Hepatocyte (in vitro differentiated cells): Measurements from ENCODE around the gene SDK1. TPM values are rescaled to one million over a fixed set of nuclear protein-coding genes. Genes with fewer than 3 reads are reported as not detected.

Experiments used
- DNase-seq: peaks from one replicate; pipeline ENCODE4 v3.0.0-alpha.2; 2016; ENCODE audit warnings: low spot score
- H2AFZ ChIP-seq: fragments of 200-600 bp; sonication (generic); 2 replicates; pipeline ENCODE4 v1.6.0; 2016; ENCODE audit warnings: antibody characterized with exemption, mild to moderate bottlenecking
- H3K27ac ChIP-seq: fragments of 200-600 bp; sonication (generic); 2 replicates; pipeline ENCODE4 v1.5.1; 2016; ENCODE audit warnings: mild to moderate bottlenecking
- H3K27me3 ChIP-seq: fragments of 200-600 bp; sonication (generic); 2 replicates; pipeline ENCODE4 v1.6.1; 2016
- H3K36me3 ChIP-seq: fragments of 200-600 bp; sonication (generic); replicated peaks from 2 replicates; pipeline ENCODE4 v1.5.1; 2016; ENCODE audit warnings: low read depth; ENCODE audit not compliant: insufficient read depth
- H3K4me1 ChIP-seq: fragments of 200-600 bp; sonication (generic); 2 replicates; pipeline ENCODE4 v1.5.1; 2016; ENCODE audit warnings: mild to moderate bottlenecking, moderate library complexity; ENCODE audit not compliant: insufficient read depth
- H3K4me2 ChIP-seq: fragments of 200-600 bp; sonication (generic); 2 replicates; pipeline ENCODE4 v1.6.0; 2016
- H3K4me3 ChIP-seq: fragments of 200-600 bp; sonication (generic); 2 replicates; pipeline ENCODE4 v1.5.1; 2016; ENCODE audit warnings: mild to moderate bottlenecking
- H3K79me2 ChIP-seq: fragments of 200-600 bp; sonication (generic); 2 replicates; pipeline ENCODE4 v1.6.0; 2017; ENCODE audit warnings: mild to moderate bottlenecking
- H3K9me2 ChIP-seq: fragments of 200-600 bp; sonication (generic); replicated peaks from 2 replicates; pipeline ENCODE4 v1.6.0; 2017; ENCODE audit warnings: mild to moderate bottlenecking; ENCODE audit not compliant: insufficient read depth
- H3K9me3 ChIP-seq: fragments of 200-600 bp; sonication (generic); 2 replicates; pipeline ENCODE4 v1.5.1; 2016; ENCODE audit warnings: low read depth, mild to moderate bottlenecking
- H4K20me1 ChIP-seq: fragments of 200-600 bp; sonication (generic); 2 replicates; pipeline ENCODE4 v1.6.0; 2016; ENCODE audit warnings: mild to moderate bottlenecking; ENCODE audit not compliant: insufficient read depth, poor library complexity, severe bottlenecking
- EZH2 ChIP-seq: fragments of 200-600 bp; sonication (generic); IDR thresholded peaks from 2 replicates; pipeline ENCODE4 v1.6.1; 2016; ENCODE audit warnings: antibody characterized with exemption, mild to moderate bottlenecking, borderline replicate concordance
- EZH2phosphoT487 ChIP-seq: fragments of 200-600 bp; sonication (generic); IDR thresholded peaks from one replicate; pipeline ENCODE4 v1.6.1; 2018; ENCODE audit warnings: antibody characterized with exemption, mild to moderate bottlenecking, low read depth, moderate library complexity; ENCODE audit not compliant: unreplicated experiment, severe bottlenecking
- WGBS: methylation state at CpG from one replicate; pipeline ENCODE4 v1.1.6; 2016; ENCODE audit warnings: low lambda C conversion rate; ENCODE audit errors: missing lambda C conversion rate; 5-methylcytosine and 5-hydroxymethylcytosine counted together
- polyA plus RNA-seq: library from polyadenylated mRNA; unstranded; fragments of >200 nt; fragmentation: Nextera tagmentation; extraction: Ambion mirVana; gene quantifications from 2 replicates; pipeline ENCODE4 v1.2.1, GENCODE V29; 2016
- total RNA-seq: library from RNA; depleted of rRNA; stranded (reverse); fragments of >200 nt; gene quantifications from 2 replicates; pipeline ENCODE4 v1.2.3, GENCODE V29; 2014
- TF ChIP-seq, protein P1 (sequence below): fragments of 200-600 bp; sonication (generic); IDR thresholded peaks from 2 replicates; pipeline ENCODE4 v1.5.1; 2016; ENCODE audit warnings: antibody characterized with exemption, mild to moderate bottlenecking; ENCODE audit not compliant: poor library complexity

The SDK1 gene
- total and polyA plus RNA-seq, 2 experiments from 2014 or later = 4.3 to 10.0 TPM

- H3K79me2 ChIP-seq = no peaks in the 10 kb centered on the region
- TF ChIP-seq EZH2 = no peak
- TF ChIP-seq, protein P1, sequence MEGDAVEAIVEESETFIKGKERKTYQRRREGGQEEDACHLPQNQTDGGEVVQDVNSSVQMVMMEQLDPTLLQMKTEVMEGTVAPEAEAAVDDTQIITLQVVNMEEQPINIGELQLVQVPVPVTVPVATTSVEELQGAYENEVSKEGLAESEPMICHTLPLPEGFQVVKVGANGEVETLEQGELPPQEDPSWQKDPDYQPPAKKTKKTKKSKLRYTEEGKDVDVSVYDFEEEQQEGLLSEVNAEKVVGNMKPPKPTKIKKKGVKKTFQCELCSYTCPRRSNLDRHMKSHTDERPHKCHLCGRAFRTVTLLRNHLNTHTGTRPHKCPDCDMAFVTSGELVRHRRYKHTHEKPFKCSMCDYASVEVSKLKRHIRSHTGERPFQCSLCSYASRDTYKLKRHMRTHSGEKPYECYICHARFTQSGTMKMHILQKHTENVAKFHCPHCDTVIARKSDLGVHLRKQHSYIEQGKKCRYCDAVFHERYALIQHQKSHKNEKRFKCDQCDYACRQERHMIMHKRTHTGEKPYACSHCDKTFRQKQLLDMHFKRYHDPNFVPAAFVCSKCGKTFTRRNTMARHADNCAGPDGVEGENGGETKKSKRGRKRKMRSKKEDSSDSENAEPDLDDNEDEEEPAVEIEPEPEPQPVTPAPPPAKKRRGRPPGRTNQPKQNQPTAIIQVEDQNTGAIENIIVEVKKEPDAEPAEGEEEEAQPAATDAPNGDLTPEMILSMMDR = no peak
- TF ChIP-seq EZH2phosphoT487 = no peak
- no peak overlapping the region for H3K4me2 ChIP-seq
- H3K27ac ChIP-seq = no peak overlapping the region
- 97% methylated on average over 14 of the region's 14 CpGs for WGBS
- H3K4me1 ChIP-seq = no peaks in the 10 kb centered on the region
- no peaks in the 10 kb centered on the region for H3K9me3 ChIP-seq
- H4K20me1 ChIP-seq = no peaks in the 10 kb centered on the region
- H3K27me3 ChIP-seq = no peaks in the 10 kb centered on the region
- no peak overlapping the region for H3K4me3 ChIP-seq
- H2AFZ ChIP-seq = no peak overlapping the region
- no peaks in the 10 kb centered on the region for H3K9me2 ChIP-seq
- DNase-seq = no peak
- H3K36me3 ChIP-seq = no peaks in the 10 kb centered on the region
Measured at GRCh38 chr7:4191525-4191924, 890.5 kb downstream of the SDK1 start.

DNA sequence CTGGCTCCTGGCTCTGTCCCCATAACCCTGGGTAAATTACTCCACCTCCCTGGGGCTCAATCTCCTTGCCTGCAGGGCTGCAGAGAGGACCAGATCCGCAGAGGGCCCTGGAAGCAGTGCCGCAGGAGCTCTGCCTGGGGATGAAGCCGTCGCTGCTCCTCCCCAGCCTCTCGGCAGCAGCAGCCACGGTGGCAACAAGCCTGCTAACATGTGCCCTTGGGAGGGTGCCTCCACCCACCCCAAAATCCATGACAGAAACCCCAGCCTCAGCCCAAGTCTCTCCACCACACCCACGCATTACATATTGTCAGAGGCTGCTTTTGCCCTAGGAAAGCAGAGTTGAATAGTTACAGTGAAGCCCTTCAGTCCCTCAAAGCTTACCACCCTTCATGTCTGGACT, 894.6 kb downstream of the SDK1 start:
- H4K20me1 ChIP-seq = no peaks in the 10 kb centered on the region
- no peaks in the 10 kb centered on the region for H3K36me3 ChIP-seq
- no peaks in the 10 kb centered on the region for H3K27me3 ChIP-seq
- WGBS = 88% methylated on average over 7 of the region's 7 CpGs
- no peaks in the 10 kb centered on the region for H3K79me2 ChIP-seq
- H3K4me2 ChIP-seq = no peak overlapping the region
- no peak overlapping the region for H3K4me3 ChIP-seq
- no peaks in the 10 kb centered on the region for H3K9me3 ChIP-seq
- H3K27ac ChIP-seq = no peak overlapping the region
- TF ChIP-seq EZH2 (no peak), EZH2phosphoT487 (no peak)
- TF ChIP-seq, protein P1 = no peak
- no peak for DNase-seq
- H3K9me2 ChIP-seq = no peaks in the 10 kb centered on the region
- no peaks in the 10 kb centered on the region for H3K4me1 ChIP-seq
- H2AFZ ChIP-seq = no peak overlapping the region

DNA sequence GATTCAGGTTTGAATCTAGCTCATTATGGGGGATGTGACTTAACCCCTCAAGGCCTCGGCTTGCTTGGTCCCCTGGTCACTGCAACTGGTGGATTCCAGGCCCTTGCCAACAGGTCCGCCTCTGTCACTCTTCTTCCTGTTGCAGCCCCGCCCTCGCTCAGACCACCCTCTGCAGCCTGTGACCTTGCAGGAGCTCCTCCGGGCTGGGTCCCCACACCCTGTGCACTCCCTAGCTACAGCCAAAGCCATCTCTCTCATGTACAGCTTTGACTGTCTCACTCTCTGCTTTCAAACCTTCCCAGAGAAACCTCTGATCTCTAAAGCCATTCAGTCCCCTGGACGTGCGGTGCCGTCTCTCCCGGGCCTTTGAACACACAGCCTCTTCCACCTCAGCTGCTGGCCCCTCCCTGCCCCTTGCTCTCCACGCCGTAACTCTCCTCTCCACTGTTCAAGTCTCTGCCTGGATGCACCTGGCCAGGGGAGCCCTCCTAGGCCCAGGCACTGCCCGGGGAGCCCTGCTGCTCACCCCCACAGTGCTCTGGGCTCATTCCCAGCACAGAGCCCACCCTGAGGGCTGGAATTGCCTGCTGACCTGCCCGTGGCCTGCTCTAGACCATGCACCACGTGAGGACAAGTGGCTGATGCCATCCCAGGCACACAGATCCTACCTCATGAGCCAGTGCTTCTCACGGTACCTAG, 895.2 kb downstream of the SDK1 start:
- H2AFZ ChIP-seq = no peak overlapping the region
- DNase-seq = no peak
- TF ChIP-seq EZH2phosphoT487 = no peak
- no peak for TF ChIP-seq EZH2
- TF ChIP-seq, protein P1 = no peak
- no peak overlapping the region for H3K27ac ChIP-seq
- H3K36me3 ChIP-seq = no peaks in the 10 kb centered on the region
- H3K4me1 ChIP-seq = no peaks in the 10 kb centered on the region
- H3K4me3 ChIP-seq = no peak overlapping the region
- no peak overlapping the region for H3K4me2 ChIP-seq
- H4K20me1 ChIP-seq = no peaks in the 10 kb centered on the region
- whole genome bisulfite sequencing = 85% methylated on average over 15 of the region's 15 CpGs
- H3K9me3 ChIP-seq = no peaks in the 10 kb centered on the region
- H3K9me2 ChIP-seq = no peaks in the 10 kb centered on the region
- no peaks in the 10 kb centered on the region for H3K79me2 ChIP-seq
- no peaks in the 10 kb centered on the region for H3K27me3 ChIP-seq

GRCh38 chr7:4198301-4198700, 897.2 kb downstream of the SDK1 start:
- Histone ChIP-seq H3K27ac (no peak overlapping the region), H3K9me2 (no peaks in the 10 kb centered on the region), H4K20me1 (no peaks in the 10 kb centered on the region), H3K36me3 (no peaks in the 10 kb centered on the region), H2AFZ (no peak overlapping the region), H3K4me3 (no peak overlapping the region), H3K27me3 (no peaks in the 10 kb centered on the region), H3K79me2 (no peaks in the 10 kb centered on the region), H3K4me2 (no peak overlapping the region), H3K4me1 (no peaks in the 10 kb centered on the region), H3K9me3 (no peaks in the 10 kb centered on the region)
- WGBS = 92% methylated on average over 6 of the region's 6 CpGs
- TF ChIP-seq EZH2 (no peak), EZH2phosphoT487 (no peak)
- TF ChIP-seq, protein P1 = no peak
- no peak for DNase-seq
